GM21367 (cell line): ENCODE results near the gene C11orf97.
"Not testable (repeated sequence)": the region's sequence is repeated elsewhere in the genome, so short reads cannot be mapped to it uniquely, and the experiment has no call there.

Experiments
- ATAC-seq: cut with Tn5 transposase; IDR thresholded peaks from one replicate; pipeline ENCODE4 v1.9.1; 2021; ENCODE audit not compliant: unreplicated experiment

C11orf97 gene

GRCh38 chr11:94511932-94512781 is at the start of gene C11orf97:
TSS of gene C11orf97 (plus strand) at chr11:94512461. CDS start at chr11:94512529, 68 bp downstream.
- ATAC-seq = peak; percentile 83

GRCh38 chr11:94469416-94469815 is 42.8 kb upstream of the C11orf97 start:
- ATAC-seq = peak; percentile 80

GRCh38 chr11:94472916-94473799 is 39.1 kb upstream of the C11orf97 start:
- peak; percentile 87 for ATAC-seq

- ATAC-seq = no peak
Measured at GRCh38 chr11:94477624-94478023, 34.6 kb upstream of the C11orf97 start.

GRCh38 chr11:94481342-94481741 is 30.9 kb upstream of the C11orf97 start:
- ATAC-seq = no peak

- ATAC-seq = no peak
Measured at GRCh38 chr11:94486068-94486467, 26.2 kb upstream of the C11orf97 start.

- peak; percentile 100 for ATAC-seq
Measured at GRCh38 chr11:94493281-94494125, 18.8 kb upstream of the C11orf97 start, which contains the start of the genes ANKRD49 and MRE11. TSS of gene ANKRD49 (plus strand) at chr11:94493984. CDS start at chr11:94496694, 2,710 bp downstream. TSS of gene MRE11 (minus strand) at chr11:94493844. CDS start at chr11:94492801, 1,043 bp downstream.

- peak; percentile 50 for ATAC-seq
Measured at GRCh38 chr11:94494126-94494680, 18.1 kb upstream of the C11orf97 start.

- no peak for ATAC-seq
Measured at GRCh38 chr11:94500181-94500580, 12.1 kb upstream of the C11orf97 start.

GRCh38 chr11:94501522-94501921 is 10.7 kb upstream of the C11orf97 start:
- no peak for ATAC-seq

- ATAC-seq = no peak
Measured at GRCh38 chr11:94504689-94505293, 7.5 kb upstream of the C11orf97 start.

GRCh38 chr11:94506513-94506912 is 5.7 kb upstream of the C11orf97 start:
- ATAC-seq = not testable (repeated sequence)

- no peak for ATAC-seq
Measured at GRCh38 chr11:94507485-94507884, 4.8 kb upstream of the C11orf97 start.

- ATAC-seq = no peak
Measured at GRCh38 chr11:94513091-94513490, 830 bp downstream of the C11orf97 start.

- ATAC-seq = no peak
Measured at GRCh38 chr11:94515398-94515797, 3.1 kb downstream of the C11orf97 start.

GRCh38 chr11:94516725-94517124 is 4.5 kb downstream of the C11orf97 start:
- ATAC-seq = no peak

GRCh38 chr11:94518300-94518699 is 6.0 kb downstream of the C11orf97 start:
- no peak for ATAC-seq

GRCh38 chr11:94519478-94520084 is 7.3 kb downstream of the C11orf97 start:
- no peak for ATAC-seq

- ATAC-seq = peak; percentile 61
Measured at GRCh38 chr11:94521684-94522083, 9.4 kb downstream of the C11orf97 start.
